ENCODE results near the gene AGXT2. TPM values are rescaled to one million over a fixed set of nuclear protein-coding genes. Genes with fewer than 3 reads are reported as not detected.

AGXT2 gene
- total RNA-seq, 1 experiment from 2014 or later = not detected

GRCh38 chr5:34967540-34967939, 80.2 kb downstream of the AGXT2 start:
- intact Hi-C loops (cut with micrococcal nuclease) = no loop called here
- Histone ChIP-seq H3K4me1 (ENCODE audit: control insufficient read depth in 1 of 2, insufficient read depth in 2 of 2, low read length in 2 of 2) (no peaks in the 10 kb centered on the region), H3K9ac (ENCODE audit: low read length) (no peak overlapping the region), H3K9me2 (ENCODE audit: insufficient read depth) (no peaks in the 10 kb centered on the region), H3K36me3 (ENCODE audit: control insufficient read depth in 1 of 2, insufficient read depth in 2 of 2, low read length in 2 of 2) (no peaks in the 10 kb centered on the region; a peak in 1 of 4 replicates), H2AFZ (ENCODE audit: low read depth, low read length, poor library complexity, severe bottlenecking) (no peak overlapping the region), H3K79me2 (ENCODE audit: insufficient read depth, low read length) (no peaks in the 10 kb centered on the region), H3K9me3 (ENCODE audit: control insufficient read depth in 1 of 2, insufficient read depth in 1 of 2, low read depth in 1 of 2, low read length in 2 of 2) (no peaks in the 10 kb centered on the region), H3K4me3 (replicated peaks in 1 of 2; ENCODE audit: low read depth in 1 of 2, low read length in 2 of 2) (no peak overlapping the region), H3K27ac (ENCODE audit: low read depth, low read length) (no peak overlapping the region), H3K4me2 (ENCODE audit: low read length) (no peak overlapping the region), H3K27me3 (ENCODE audit: insufficient read depth, low read length) (no peaks in the 10 kb centered on the region), H4K20me1 (ENCODE audit: insufficient read depth) (no peaks in the 10 kb centered on the region)
- RAD21 ChIA-PET (ENCODE audit: low non-redundant PET in 1 of 2, low total read pairs in 2 of 2, uncharacterized antibody in 2 of 2, unreplicated experiment in 2 of 2) = no interaction called here
- CTCF ChIA-PET = no interaction called here
- no TSS peak for BruUV-seq (replicated peaks)
- POLR2A ChIA-PET = no interaction called here
- ATAC-seq (no peak), DNase-seq (ENCODE audit: low read depth, low spot score) (no peak)
- TF ChIP-seq CEBPB (IDR thresholded peaks at IDR 0.05; ENCODE audit: low read depth) (no peak), SRF (IDR thresholded peaks at IDR 0.05; ENCODE audit: low read depth) (no peak), ELF1 (IDR thresholded peaks at IDR 0.05; ENCODE audit: borderline replicate concordance, low read depth) (no peak), MAX (IDR thresholded peaks at IDR 0.05) (no peak), ZNF274 (IDR thresholded peaks at IDR 0.05; ENCODE audit: low read depth, low read length) (no peak), YY1 (IDR thresholded peaks at IDR 0.05; ENCODE audit: extremely low read depth, insufficient replicate concordance, low read depth, low read length) (no peak), SIN3A (IDR thresholded peaks at IDR 0.05; ENCODE audit: low read depth) (no peak), SP1 (IDR thresholded peaks at IDR 0.05; ENCODE audit: low read depth) (no peak), JUND (IDR thresholded peaks at IDR 0.05) (no peak), REST (IDR thresholded peaks at IDR 0.05; ENCODE audit: low read depth) (no peak), ZFX (IDR thresholded peaks at IDR 0.05) (no peak), CTCF (IDR thresholded peaks at IDR 0.05 in 2 of 3, conservative IDR thresholded peaks at IDR 0.05 in 1 of 3; ENCODE audit: borderline replicate concordance in 1 of 3, insufficient read depth in 1 of 3, low read depth in 2 of 3, low read length in 2 of 3) (no peak), FOSL1 (IDR thresholded peaks at IDR 0.05; ENCODE audit: low read depth) (no peak), ATF3 (IDR thresholded peaks at IDR 0.05) (no peak), EGR1 (IDR thresholded peaks at IDR 0.05; ENCODE audit: low read depth) (no peak), ZBTB33 (IDR thresholded peaks at IDR 0.05; ENCODE audit: extremely low read depth, insufficient replicate concordance, low read length) (no peak), POLR2AphosphoS5 (IDR thresholded peaks at IDR 0.05; ENCODE audit: low read depth, low read length) (no peak), EZH2phosphoT487 (IDR thresholded peaks at IDR 0.05; ENCODE audit: borderline replicate concordance) (no peak)

All from HCT116 (cell line).